ENCODE results near the gene PLCH2.

Gene PLCH2

DNA sequence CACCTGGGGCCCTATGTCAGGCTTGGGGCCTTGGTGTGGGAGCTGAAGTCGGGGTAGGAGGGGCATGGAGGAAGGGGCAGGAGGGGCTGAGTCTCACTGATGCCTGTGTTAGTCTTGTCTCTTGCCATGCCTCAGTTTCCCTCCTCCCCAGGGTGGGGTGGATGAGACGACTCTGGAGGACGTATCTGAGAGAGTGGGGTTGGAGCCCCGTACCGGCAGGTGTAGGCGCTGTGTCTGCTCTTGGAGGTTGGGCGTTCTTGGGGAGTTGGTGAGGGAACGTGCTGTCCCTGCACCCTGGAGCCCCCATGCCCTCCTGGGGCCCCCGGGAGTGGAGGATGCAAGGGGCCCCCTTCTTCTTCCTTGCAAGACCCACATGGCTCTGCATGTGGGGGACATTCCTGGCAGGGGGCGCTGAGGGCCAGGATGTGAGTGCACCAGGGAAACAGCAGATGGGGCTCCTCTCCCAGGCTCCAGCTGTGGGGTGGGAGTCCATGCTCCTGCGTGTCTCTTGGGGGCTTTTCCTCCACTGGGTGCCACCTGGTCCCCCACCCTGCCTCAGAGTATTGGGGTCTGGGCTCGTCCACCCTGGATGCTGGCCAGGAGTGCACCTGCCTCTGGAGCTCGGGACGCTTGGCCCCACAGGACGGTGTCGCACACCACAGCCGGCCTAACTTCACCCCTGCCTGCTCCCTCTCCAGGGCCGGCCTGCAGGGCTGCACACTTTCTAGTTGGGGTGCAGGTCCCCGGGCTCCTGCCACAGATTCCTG, 78.7 kb downstream of the PLCH2 start:
- no peak for DNase-seq (ENCODE audit: extremely low read depth in 1 of 2, low read depth in 1 of 2)

Measured in stimulated activated CD8-positive, alpha-beta memory T cell treated with anti-CD3 and anti-CD28 coated beads, Interleukin-7, amount 100 ng/mL, for 48 hours (primary cell).